HUES48 (cell line): ENCODE data around the gene TMEM184C.

ENCODE experiments used
- H3K27ac ChIP-seq: one replicate; pipeline ENCODE4 v1.7.0; 2013; ENCODE audit warnings: low read depth, low read length, inconsistent platforms
- H3K27me3 ChIP-seq: 2 replicates; pipeline ENCODE4 v1.6.1; 2013; ENCODE audit warnings: mild to moderate bottlenecking, low read length; ENCODE audit not compliant: control insufficient read depth, insufficient read depth
- H3K36me3 ChIP-seq: 2 replicates; pipeline ENCODE4 v1.6.1; 2013; ENCODE audit warnings: low read length; ENCODE audit not compliant: control insufficient read depth, insufficient read depth
- H3K4me1 ChIP-seq: 2 replicates; pipeline ENCODE4 v1.6.1; 2013; ENCODE audit warnings: mild to moderate bottlenecking, low read length; ENCODE audit not compliant: control insufficient read depth, insufficient read depth
- H3K4me3 ChIP-seq: 2 replicates; pipeline ENCODE4 v1.5.1; 2013; ENCODE audit warnings: mild to moderate bottlenecking, low read depth, low read length
- H3K9ac ChIP-seq: 2 replicates; pipeline ENCODE4 v1.6.1; 2013; ENCODE audit warnings: mild to moderate bottlenecking, low read depth, low read length, moderate library complexity
- H3K9me3 ChIP-seq: 2 replicates; pipeline ENCODE4 v1.6.1; 2013; ENCODE audit warnings: low read length; ENCODE audit not compliant: control insufficient read depth, insufficient read depth

TMEM184C gene

GRCh38 chr4:147586032-147586431, 31.2 kb upstream of the TMEM184C start:
- peaks cover 12% of the 10 kb centered on the region for H3K4me1 ChIP-seq
- peaks cover 5% of the 10 kb centered on the region; the same call in 1 of the 2 replicates for H3K9me3 ChIP-seq
- H3K4me3 ChIP-seq, result no peak overlapping the region
- no peak overlapping the region for H3K9ac ChIP-seq
- no peak overlapping the region for H3K27ac ChIP-seq
- no peaks in the 10 kb centered on the region for H3K36me3 ChIP-seq
- no peaks in the 10 kb centered on the region for H3K27me3 ChIP-seq

DNA sequence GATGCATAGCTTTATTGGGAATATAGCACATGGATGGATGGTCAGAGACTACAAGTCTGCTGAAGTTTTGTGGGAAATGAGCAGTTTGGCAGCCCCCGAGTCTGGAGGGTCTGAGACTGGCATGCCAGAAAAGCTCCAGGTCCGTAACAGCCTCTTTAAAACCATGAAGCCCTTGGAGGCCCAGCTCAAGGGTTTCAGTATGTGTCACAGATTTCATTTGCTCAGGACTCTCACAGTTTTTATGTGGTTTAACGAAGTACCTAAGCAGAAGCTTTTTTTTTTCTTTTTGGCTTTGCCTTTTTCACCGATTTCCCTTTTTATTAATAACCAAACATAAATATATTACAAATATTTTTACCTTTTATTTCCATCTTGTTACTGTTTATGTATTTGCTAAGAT, 30.6 kb upstream of the TMEM184C start:
- peaks cover 5% of the 10 kb centered on the region; the same call in 1 of the 2 replicates for H3K9me3 ChIP-seq
- no peak overlapping the region for H3K9ac ChIP-seq
- no peaks in the 10 kb centered on the region for H3K36me3 ChIP-seq
- no peak overlapping the region for H3K4me3 ChIP-seq
- no peaks in the 10 kb centered on the region for H3K27me3 ChIP-seq
- no peak overlapping the region for H3K27ac ChIP-seq
- peaks cover 12% of the 10 kb centered on the region for H3K4me1 ChIP-seq

DNA sequence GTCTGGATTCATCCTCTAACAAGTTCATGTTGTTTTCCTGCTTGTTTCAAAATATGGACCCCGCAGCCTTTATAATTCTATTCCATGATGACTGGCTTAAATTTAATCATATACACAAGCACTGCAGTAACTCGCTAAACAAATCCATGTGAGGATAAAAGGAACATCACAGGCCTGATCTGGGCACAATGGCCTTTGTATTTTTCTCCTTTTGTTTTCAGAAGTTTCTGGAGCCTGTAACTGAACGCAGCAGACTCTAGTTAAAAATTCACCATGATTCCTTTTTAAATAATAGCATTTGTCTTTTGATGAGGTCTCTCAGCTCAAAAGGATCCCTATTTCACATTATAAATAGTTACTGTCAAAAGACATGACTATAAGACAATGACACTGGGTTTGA, 30.2 kb upstream of the TMEM184C start:
- Histone ChIP-seq H3K27me3 (no peaks in the 10 kb centered on the region), H3K36me3 (no peaks in the 10 kb centered on the region), H3K4me3 (no peak overlapping the region), H3K27ac (no peak overlapping the region), H3K4me1 (peaks cover 12% of the 10 kb centered on the region), H3K9me3 (peaks cover 5% of the 10 kb centered on the region; the same call in 1 of the 2 replicates), H3K9ac (no peak overlapping the region)

DNA sequence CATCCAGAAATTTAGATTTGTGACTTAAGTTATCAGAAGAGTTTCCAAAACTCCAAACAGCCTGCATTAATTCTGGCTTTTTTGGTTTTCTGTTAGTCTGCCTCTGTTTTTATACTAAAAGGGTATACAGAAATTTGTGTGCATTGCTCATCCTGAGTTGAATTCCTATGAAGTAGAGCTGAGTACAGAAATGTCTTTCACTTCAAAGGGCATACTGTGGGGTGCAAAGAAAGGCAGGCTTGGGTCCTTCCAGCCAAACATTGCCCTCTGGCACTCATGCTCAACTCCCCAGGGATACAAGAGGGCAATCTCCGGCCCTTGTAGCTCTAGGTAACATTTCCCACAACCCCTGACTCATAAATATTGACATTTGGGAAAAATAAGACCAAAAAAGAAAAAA, 27.6 kb upstream of the TMEM184C start:
- H3K9ac ChIP-seq, result no peak overlapping the region
- H3K27me3 ChIP-seq, result no peaks in the 10 kb centered on the region
- no peaks in the 10 kb centered on the region for H3K36me3 ChIP-seq
- H3K27ac ChIP-seq, result no peak overlapping the region
- H3K4me3 ChIP-seq, result no peak overlapping the region
- peaks cover 12% of the 10 kb centered on the region for H3K4me1 ChIP-seq
- H3K9me3 ChIP-seq, result peaks cover 5% of the 10 kb centered on the region; the same call in 1 of the 2 replicates

- H3K36me3 ChIP-seq, result no peaks in the 10 kb centered on the region
- peaks cover under 1% of the 10 kb centered on the region; the same call in 1 of the 2 replicates for H3K9me3 ChIP-seq
- H3K27me3 ChIP-seq, result no peaks in the 10 kb centered on the region
- H3K9ac ChIP-seq, result no peak overlapping the region
- no peak overlapping the region for H3K27ac ChIP-seq
- H3K4me1 ChIP-seq, result peaks cover 12% of the 10 kb centered on the region
- no peak overlapping the region for H3K4me3 ChIP-seq
Measured at GRCh38 chr4:147590249-147590920, 26.8 kb upstream of the TMEM184C start.

DNA sequence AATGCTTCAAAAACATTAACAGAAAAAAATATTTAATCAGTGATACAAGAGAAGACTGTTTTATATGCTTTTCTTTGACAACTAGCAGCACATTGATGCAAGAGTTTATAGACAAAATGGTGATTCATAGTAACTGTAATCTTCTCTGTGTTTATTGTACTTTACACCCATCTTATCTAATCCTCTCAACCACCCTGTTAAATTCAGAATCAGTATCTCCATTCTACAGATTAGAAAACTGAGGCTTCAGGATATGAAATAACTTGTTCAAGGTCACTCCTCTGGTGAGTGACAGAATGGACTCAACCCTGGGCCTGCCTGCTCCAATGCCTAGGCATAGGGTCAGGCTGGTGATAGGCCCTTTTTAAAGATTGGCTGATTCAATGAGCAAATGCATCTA, 26.1 kb upstream of the TMEM184C start:
- H3K36me3 ChIP-seq, result no peaks in the 10 kb centered on the region
- H3K4me1 ChIP-seq, result peaks cover 12% of the 10 kb centered on the region
- H3K4me3 ChIP-seq, result no peak overlapping the region
- no peak overlapping the region for H3K9ac ChIP-seq
- H3K9me3 ChIP-seq, result no peaks in the 10 kb centered on the region
- no peaks in the 10 kb centered on the region for H3K27me3 ChIP-seq
- H3K27ac ChIP-seq, result no peak overlapping the region

DNA sequence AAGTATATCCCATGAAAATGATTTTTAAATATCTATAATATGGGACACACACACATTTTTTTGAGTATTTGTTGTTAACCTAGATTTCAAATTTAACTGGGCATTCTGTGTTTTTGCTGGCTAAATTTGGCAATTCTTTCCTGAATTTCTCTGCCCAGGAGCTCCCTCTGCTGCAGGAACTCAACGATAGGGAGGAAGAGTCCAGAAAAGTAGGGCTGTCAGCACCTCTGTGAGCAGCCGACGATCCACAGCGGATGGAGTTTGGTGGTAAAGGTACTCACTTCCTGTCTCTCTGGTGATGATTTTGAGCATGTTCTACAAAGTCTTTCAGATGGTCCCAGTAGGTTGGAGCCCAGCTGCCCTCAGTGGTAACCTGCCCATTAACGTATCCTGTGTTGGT, 23.1 kb upstream of the TMEM184C start:
- Histone ChIP-seq H3K27ac (no peak overlapping the region), H3K9me3 (no peaks in the 10 kb centered on the region), H3K9ac (no peak overlapping the region), H3K36me3 (no peaks in the 10 kb centered on the region), H3K4me3 (no peak overlapping the region), H3K27me3 (no peaks in the 10 kb centered on the region), H3K4me1 (peaks cover 14% of the 10 kb centered on the region)

DNA sequence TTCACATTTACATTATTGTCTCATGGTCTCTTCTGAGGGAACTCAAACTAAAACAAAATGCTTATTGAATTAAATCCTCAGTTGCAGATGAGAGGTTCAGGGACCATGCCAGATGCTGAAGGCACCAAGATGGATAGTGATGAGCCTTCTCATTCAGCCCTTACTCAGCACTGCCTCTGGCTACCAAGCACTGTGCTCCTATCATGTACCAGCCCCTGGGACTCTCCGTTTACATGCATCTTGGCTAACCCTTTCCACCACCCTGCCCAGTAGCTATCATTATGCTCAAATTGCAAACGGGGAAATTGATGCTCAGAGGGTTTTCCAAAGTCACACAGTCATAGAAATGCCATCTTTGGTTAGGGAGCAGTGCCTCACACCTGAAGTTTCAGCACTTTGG, 22.6 kb upstream of the TMEM184C start:
- H3K27me3 ChIP-seq, result no peaks in the 10 kb centered on the region
- H3K36me3 ChIP-seq, result no peaks in the 10 kb centered on the region
- H3K9me3 ChIP-seq, result no peaks in the 10 kb centered on the region
- H3K9ac ChIP-seq, result no peak overlapping the region
- no peak overlapping the region for H3K4me3 ChIP-seq
- no peak overlapping the region for H3K27ac ChIP-seq
- peaks cover 11% of the 10 kb centered on the region; the same call in 1 of the 2 replicates for H3K4me1 ChIP-seq

GRCh38 chr4:147596377-147596776, 20.8 kb upstream of the TMEM184C start:
- H3K9ac ChIP-seq, result no peak overlapping the region
- H3K27ac ChIP-seq, result no peak overlapping the region
- H3K36me3 ChIP-seq, result no peaks in the 10 kb centered on the region
- H3K4me3 ChIP-seq, result no peak overlapping the region
- H3K4me1 ChIP-seq, result 0 out of 2 replicates have a peak, but pooled peaks cover 8% of the 10 kb centered on the region
- no peaks in the 10 kb centered on the region for H3K27me3 ChIP-seq
- no peaks in the 10 kb centered on the region for H3K9me3 ChIP-seq

GRCh38 chr4:147596981-147597380, 20.2 kb upstream of the TMEM184C start:
- H3K27ac ChIP-seq, result no peak overlapping the region

DNA sequence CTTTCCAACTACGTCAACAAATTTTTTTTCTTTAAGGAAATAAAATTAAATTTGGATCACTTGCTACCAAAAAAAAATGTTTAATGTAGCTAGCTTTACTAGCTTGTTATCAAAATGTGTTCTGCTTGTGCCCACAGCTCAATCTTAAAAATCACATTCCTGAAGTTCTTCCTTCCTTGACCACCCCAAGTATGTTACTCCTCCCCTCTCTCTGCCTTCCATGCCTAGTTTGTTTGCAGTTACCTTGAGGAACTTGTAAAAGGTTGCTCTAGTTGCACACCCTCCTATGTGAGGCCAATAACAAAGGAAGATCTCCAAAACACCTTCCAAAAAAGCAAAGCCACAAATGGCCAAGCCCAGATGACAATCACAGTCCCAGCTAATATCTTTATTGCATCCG, 19.6 kb upstream of the TMEM184C start:
- H3K4me3 ChIP-seq, result no peak overlapping the region
- H3K27me3 ChIP-seq, result no peaks in the 10 kb centered on the region
- H3K9ac ChIP-seq, result no peak overlapping the region
- H3K4me1 ChIP-seq, result 0 out of 2 replicates have a peak, but pooled peaks cover 8% of the 10 kb centered on the region
- H3K27ac ChIP-seq, result no peak overlapping the region
- no peaks in the 10 kb centered on the region for H3K9me3 ChIP-seq
- H3K36me3 ChIP-seq, result no peaks in the 10 kb centered on the region

More at GRCh38 chr4:147596981-147597380, 20.2 kb upstream of the TMEM184C start:
- H3K9ac ChIP-seq, result no peak overlapping the region
- H3K27me3 ChIP-seq, result no peaks in the 10 kb centered on the region
- 0 out of 2 replicates have a peak, but pooled peaks cover 8% of the 10 kb centered on the region for H3K4me1 ChIP-seq
- no peaks in the 10 kb centered on the region for H3K9me3 ChIP-seq
- H3K4me3 ChIP-seq, result no peak overlapping the region
- H3K36me3 ChIP-seq, result no peaks in the 10 kb centered on the region
